HG02623 (cell line): ENCODE data around the gene APBB2.

Experiments used
- ATAC-seq: cut with Tn5 transposase; IDR thresholded peaks from one replicate; pipeline ENCODE4 v1.9.1; 2021; ENCODE audit warnings: moderate library complexity; ENCODE audit not compliant: unreplicated experiment

Gene APBB2

GRCh38 chr4:40991908-40992307 lies 222.4 kb downstream of the APBB2 start:
- ATAC-seq, result peak; percentile 54

DNA sequence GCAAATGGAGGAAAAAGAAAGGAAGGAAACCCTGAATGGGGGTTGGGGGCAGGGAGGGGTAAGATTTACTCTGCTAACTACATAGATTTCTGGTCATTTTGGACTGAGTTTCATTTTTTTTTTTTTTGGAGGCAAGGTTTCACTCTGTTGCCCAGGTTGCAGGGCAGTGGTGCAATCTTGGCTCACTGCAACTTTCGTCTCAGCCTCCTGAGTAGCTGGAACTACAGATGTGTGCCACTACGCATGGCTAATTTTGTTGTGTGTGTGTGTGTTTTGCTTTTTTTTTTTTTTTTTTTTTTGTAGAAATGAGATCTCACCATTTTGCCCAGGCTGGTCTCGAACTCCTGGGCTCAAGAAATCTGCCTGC lies 223.5 kb downstream of the APBB2 start:
- no peak for ATAC-seq

DNA sequence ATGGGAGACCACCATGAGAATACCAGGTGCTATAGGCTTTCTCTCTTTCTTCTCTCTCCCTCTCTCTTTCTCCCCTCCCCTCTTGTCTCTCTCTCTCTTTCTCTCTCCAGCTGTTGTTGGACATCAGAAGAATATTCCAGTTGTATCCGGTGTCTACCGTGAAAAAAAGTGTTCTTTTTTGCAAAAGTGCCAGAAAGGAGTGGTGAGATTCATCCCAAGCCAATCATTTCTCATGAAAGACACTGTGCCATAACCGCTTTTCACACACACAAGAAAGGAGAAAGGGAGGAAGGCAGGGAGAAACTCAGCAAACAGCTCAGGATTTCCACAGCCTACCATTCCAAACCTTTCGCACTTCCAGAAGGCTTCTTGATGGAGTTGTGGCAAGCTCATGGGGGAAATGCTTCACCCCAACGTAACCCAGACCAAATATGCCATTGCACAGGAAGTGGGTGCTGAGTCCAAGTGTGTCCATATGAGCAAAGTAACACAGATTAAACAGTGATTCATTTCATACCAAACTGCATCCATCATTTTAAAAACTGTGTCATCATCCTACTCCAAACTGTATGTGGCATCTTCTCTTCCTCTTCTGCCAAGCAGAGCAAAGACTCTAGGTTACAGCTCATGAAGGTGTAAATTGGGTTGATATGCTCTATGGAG lies 224.0 kb downstream of the APBB2 start:
- no peak for ATAC-seq

DNA sequence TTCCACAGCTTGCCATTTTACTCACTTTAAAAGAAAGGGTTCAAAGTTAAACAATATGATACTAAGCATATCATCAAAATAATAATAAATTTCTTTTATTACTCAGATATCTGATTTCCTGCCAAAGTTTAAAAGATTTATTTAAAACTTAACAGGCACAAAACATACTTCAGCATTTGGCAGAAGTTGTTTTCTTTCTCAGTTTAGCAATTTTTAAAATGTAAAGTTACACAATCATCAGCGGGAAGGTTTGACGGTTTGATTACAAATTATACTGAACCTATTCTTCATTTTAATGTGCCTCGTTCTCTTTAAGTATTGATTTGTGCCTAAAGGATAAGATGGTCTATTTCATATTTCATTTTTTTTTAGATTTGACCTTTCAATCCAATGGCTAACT lies 227.2 kb downstream of the APBB2 start:
- ATAC-seq, result no peak

- ATAC-seq, result no peak
These were observed 228.0 kb downstream of the APBB2 start for GRCh38 chr4:40986375-40986774.

GRCh38 chr4:40984051-40984450 lies 230.3 kb downstream of the APBB2 start:
- no peak for ATAC-seq

GRCh38 chr4:40980318-40980883 lies 233.9 kb downstream of the APBB2 start:
- no peak for ATAC-seq

DNA sequence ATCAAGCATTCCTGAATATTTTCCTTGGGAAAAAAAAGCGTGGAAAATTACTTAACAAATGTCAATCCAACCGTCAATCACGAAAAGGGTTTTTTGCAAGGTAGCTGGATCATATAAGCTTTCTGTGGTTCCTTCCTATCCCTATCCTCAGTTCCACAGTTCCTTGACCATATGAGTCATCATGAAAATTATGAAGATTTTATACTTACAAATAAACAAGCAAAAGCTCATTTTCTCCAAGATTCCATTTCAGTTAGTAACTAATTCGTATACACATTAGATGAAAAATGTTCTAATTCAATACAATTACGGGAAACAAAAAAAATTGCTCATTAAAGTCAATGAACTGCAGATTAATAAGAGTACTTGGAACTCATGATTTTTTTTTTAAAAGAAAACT lies 235.8 kb downstream of the APBB2 start:
- no peak for ATAC-seq

GRCh38 chr4:40976343-40976742 lies 238.0 kb downstream of the APBB2 start:
- no peak for ATAC-seq

DNA sequence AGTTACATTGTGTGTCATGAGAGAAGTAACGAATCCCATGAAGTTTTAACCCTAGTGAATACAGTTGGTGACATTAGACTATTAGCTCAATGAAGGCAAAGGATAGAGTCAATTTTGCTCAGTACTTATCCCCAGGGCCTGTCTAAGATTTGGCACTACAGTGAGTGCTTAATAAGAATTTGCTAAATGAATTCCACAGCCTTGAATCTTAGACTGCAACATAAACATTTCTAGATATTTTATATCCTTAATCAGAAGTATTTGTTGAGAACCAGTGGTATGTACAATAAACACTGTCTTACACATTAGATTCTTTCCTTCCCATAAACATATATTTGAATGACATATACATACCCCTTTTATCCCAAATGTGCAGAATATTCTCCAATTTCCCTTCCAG lies 241.6 kb downstream of the APBB2 start:
- ATAC-seq, result no peak

GRCh38 chr4:40971338-40971737 lies 243.0 kb downstream of the APBB2 start:
- ATAC-seq, result no peak

DNA sequence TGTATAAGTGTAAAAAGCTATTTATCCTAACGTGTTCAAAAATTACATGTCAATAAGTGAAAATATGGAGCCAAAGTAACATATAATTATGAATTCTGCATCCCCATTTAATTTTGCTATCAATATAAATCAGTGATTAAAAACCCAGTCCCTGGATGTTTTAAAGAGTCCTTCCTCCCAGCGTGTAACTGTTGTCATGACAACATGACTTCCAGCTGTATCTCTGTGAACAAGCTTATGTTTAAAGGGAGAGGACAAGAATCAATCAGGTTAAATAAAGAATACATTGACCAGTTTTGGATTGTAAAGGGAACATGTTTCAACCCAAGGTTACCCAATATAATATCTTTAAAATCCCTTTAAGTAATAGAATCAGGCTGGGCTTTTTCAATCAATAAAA lies 244.8 kb downstream of the APBB2 start:
- ATAC-seq, result no peak

- no peak for ATAC-seq
These were observed 246.8 kb downstream of the APBB2 start for GRCh38 chr4:40967550-40967949.

GRCh38 chr4:40966091-40966490 lies 248.3 kb downstream of the APBB2 start:
- ATAC-seq, result no peak

GRCh38 chr4:40963897-40964478 lies 250.4 kb downstream of the APBB2 start:
- no peak for ATAC-seq

GRCh38 chr4:40962551-40963180 lies 251.7 kb downstream of the APBB2 start:
- ATAC-seq, result no peak

- no peak for ATAC-seq
These were observed 253.4 kb downstream of the APBB2 start for GRCh38 chr4:40960941-40961340.

- ATAC-seq, result no peak
These were observed 257.1 kb downstream of the APBB2 start for GRCh38 chr4:40957281-40957680.

DNA sequence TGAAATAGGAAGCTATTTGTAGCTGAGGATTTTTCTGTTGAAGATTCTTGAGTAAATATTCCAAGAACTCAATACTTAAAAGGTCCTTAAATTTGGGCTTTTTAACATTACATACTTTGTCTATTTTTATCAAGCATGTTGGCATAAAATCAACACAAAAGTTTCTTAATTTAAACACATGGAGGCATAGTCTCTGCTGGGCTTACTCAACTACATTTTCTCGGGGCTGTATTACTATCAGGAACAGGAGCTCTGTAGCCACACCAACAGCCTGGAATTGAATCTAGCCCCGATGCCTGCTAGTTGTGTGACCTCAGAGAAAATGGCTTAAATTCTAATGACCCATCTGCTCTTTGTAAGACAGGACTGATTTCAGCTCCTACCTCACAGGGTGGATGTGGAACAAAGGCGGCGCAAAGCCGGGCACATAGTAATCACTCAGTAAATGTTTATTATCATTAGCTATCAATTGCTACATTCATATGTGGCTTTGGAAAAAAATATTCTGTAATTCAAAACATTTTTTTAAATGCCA lies 257.6 kb downstream of the APBB2 start:
- no peak for ATAC-seq

DNA sequence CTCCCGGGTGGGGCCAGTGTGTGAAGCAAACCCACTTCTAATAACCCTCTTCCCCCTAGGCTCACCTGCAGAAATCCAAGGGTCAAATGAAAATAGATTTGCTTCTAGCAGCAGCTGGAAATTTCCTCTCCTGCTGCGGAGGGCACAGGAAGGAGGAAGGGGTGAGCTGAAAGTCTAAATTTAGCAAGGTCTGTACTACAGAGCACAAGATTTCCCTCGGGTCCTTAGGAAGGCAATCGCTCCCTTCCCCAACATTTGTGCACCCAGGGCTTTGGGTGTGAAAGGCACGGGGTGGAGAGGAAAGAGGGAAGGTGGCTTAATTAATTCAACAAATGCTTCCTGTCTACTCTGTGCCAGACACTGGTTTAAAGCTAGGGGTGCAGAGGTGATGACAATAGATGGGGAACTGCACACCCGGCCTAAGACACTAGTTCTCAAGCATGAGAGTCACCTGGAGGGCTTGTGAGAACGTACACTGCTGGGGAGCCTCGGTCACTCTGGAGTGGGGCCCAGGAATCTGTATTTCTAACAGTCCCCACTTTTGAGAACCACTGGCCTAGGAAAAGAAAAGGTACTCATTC lies 260.2 kb downstream of the APBB2 start:
- no peak for ATAC-seq

DNA sequence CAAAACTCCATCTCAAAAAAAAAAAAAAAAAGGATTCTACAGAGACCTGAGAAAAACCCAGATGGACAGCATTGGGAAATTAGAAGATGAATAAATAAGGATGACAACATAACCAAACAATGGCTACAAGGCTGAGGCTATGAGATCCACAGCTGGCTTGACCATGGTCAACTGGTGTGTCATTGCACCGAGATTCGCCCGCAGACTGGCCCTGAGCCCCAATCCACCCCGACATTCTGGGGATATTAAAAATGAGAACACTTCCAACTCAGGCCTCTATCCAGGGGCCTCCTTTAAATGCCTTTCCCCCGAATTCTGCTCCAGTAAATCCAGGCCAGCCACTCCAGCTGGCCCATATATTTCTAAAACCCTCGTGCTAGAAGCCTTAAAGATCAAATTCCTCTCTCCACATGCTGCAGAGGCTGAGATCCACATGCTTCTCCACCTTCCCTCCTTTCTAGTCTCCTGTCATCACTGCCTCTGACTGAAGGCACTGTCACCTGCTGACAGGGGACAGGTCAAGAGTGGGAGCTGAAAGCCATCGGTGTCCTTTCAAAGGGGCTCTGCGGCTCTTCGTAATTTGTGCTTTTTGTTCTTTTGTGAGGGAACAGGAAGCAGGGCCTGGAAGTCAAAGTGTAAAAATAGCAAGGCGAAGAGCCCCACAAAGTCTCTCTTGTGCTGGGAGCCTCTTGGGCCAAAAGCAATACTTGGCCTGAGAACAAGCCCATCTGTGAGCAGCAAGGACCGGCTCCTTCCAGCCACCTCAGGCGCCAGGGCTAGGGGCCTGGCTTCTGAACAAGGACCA lies 260.9 kb downstream of the APBB2 start:
- no peak for ATAC-seq
